ENCODE data around the gene SLC2A4RG. TPM values are rescaled to one million over a fixed set of nuclear protein-coding genes. Genes with fewer than 3 reads are reported as not detected.

The SLC2A4RG gene
- total RNA-seq, 1 donor from 2014 or later = 65.6 TPM

- Histone ChIP-seq H4K20me1 (ENCODE audit: insufficient read depth, low read length) (peaks cover 54% of the 10 kb centered on the region), H3K9me3 (ENCODE audit: insufficient read depth, low read depth, low read length) (no peaks in the 10 kb centered on the region), H2AFZ (ENCODE audit: low read depth, low read length) (no peak overlapping the region), H3K27me3 (ENCODE audit: insufficient read depth, low read length) (no peaks in the 10 kb centered on the region), H3K4me2 (ENCODE audit: low read length) (no peak overlapping the region), H3K79me2 (ENCODE audit: insufficient read depth, low read length) (peaks cover 27% of the 10 kb centered on the region), H3K4me3 (ENCODE audit: insufficient read depth, low read depth, low read length) (no peak overlapping the region), H3K27ac (ENCODE audit: low read depth, low read length) (no peak overlapping the region), H3K36me3 (ENCODE audit: insufficient read depth, low read length) (no peaks in the 10 kb centered on the region), H3K9ac (ENCODE audit: low read length) (no peak overlapping the region), H3K4me1 (ENCODE audit: insufficient read depth, low read length) (no peaks in the 10 kb centered on the region)
- Mint-ChIP-seq H3K9me3 (ENCODE audit: unreplicated experiment) (no peaks in the 10 kb centered on the region), H3K27ac (ENCODE audit: unreplicated experiment) (no peak overlapping the region), H3K4me3 (ENCODE audit: unreplicated experiment) (no peak overlapping the region), H3K4me1 (ENCODE audit: low read depth, unreplicated experiment) (no peaks in the 10 kb centered on the region), H3K36me3 (ENCODE audit: low read depth, unreplicated experiment) (peaks cover 12% of the 10 kb centered on the region), H3K27me3 (ENCODE audit: low read depth, unreplicated experiment) (no peaks in the 10 kb centered on the region)
- DNase-seq (ENCODE audit: low read depth) (no peak), FAIRE-seq (no peak)
- TF ChIP-seq EZH2 (IDR thresholded peaks at IDR 0.05; ENCODE audit: insufficient read depth, low read length) = no peak
- no peak for TF ChIP-seq CTCF (IDR thresholded peaks at IDR 0.05; ENCODE audit: insufficient read depth, low read depth, low read length)
Observed at GRCh38 chr20:63734946-63735858, 4.4 kb upstream of the SLC2A4RG start.

GRCh38 chr20:63735859-63736718, 3.5 kb upstream of the SLC2A4RG start, which contains the start of gene LIME1:
Gene LIME1, plus strand, starts transcription at chr20:63736664. Its CDS starts 886 bp downstream, at chr20:63737550.
- Mint-ChIP-seq H3K27me3 (ENCODE audit: low read depth, unreplicated experiment) (no peaks in the 10 kb centered on the region), H3K4me3 (ENCODE audit: unreplicated experiment) (peak within 1 kb of the TSS; percentile 70), H3K36me3 (ENCODE audit: low read depth, unreplicated experiment) (peaks cover 12% of the 10 kb centered on the region), H3K4me1 (ENCODE audit: low read depth, unreplicated experiment) (no peaks in the 10 kb centered on the region), H3K27ac (ENCODE audit: unreplicated experiment) (no peak within 1 kb of the TSS), H3K9me3 (ENCODE audit: unreplicated experiment) (no peaks in the 10 kb centered on the region)
- no peak for FAIRE-seq
- H3K4me1 ChIP-seq (ENCODE audit: insufficient read depth, low read length) = peaks cover 7% of the 10 kb centered on the region
- peaks cover 53% of the 10 kb centered on the region for H4K20me1 ChIP-seq (ENCODE audit: insufficient read depth, low read length)
- no peak within 1 kb of the TSS for H3K4me2 ChIP-seq (ENCODE audit: low read length)
- no peak within 1 kb of the TSS for H3K27ac ChIP-seq (ENCODE audit: low read depth, low read length)
- H3K9me3 ChIP-seq (ENCODE audit: insufficient read depth, low read depth, low read length) = no peaks in the 10 kb centered on the region
- H3K9ac ChIP-seq (ENCODE audit: low read length) = no peak within 1 kb of the TSS
- H3K27me3 ChIP-seq (ENCODE audit: insufficient read depth, low read length) = no peaks in the 10 kb centered on the region
- DNase-seq (ENCODE audit: low read depth) = no peak
- no peak within 1 kb of the TSS for H3K4me3 ChIP-seq (ENCODE audit: insufficient read depth, low read depth, low read length)
- no peak within 1 kb of the TSS for H2AFZ ChIP-seq (ENCODE audit: low read depth, low read length)
- no peak for TF ChIP-seq EZH2 (IDR thresholded peaks at IDR 0.05; ENCODE audit: insufficient read depth, low read length)
- no peak for TF ChIP-seq CTCF (IDR thresholded peaks at IDR 0.05; ENCODE audit: insufficient read depth, low read depth, low read length)
- H3K36me3 ChIP-seq (ENCODE audit: insufficient read depth, low read length) = no peaks in the 10 kb centered on the region
- peaks cover 20% of the 10 kb centered on the region for H3K79me2 ChIP-seq (ENCODE audit: insufficient read depth, low read length)
